Suppressor macrophage (primary cell): ENCODE results near the gene SCN1B.

ENCODE experiments used
- DNase-seq, 4 experiments: peaks; one replicate each; pipeline ENCODE4 v3.0.0-alpha.2; 2020 to 2022

SCN1B gene

DNA sequence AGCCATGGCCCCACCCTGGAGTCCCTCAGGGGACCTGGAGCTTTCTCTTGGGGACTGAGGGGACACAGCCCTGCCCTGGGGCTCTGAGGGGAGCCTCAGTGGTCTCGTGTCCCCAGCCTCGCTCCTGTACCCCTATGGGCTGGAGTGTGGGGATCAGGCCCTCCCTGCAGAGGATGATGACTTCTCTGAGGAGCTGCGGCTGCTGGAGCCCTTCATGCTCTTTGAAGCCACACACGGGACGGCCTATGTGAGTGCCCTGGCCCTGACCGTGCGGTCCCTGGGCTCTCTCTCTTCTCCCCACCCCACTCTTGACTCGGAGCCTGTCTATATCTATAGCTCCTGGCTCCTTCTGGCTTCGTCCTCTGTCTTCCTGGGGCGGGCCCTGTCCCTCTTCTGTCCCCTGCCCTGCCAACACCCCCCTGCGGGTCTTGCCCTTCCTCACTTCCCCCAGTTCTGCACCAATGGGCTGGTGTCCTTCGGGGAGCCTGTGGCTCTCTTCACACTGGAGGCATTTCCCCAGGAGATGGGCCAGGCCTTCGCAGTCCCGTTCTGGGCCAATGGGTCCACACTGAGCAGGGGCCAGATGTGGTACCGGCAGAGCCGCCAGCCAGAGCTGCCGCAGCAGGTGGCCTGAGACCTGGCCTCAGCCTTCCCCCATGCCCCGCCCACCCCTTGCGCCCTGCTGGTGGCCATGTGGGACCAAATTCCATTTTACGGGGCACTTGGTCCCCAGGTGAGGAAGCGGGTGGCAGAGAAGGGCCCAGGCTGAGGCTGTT is 44.3 kb downstream of the SCN1B start:
- DNase-seq, result no peak

DNA sequence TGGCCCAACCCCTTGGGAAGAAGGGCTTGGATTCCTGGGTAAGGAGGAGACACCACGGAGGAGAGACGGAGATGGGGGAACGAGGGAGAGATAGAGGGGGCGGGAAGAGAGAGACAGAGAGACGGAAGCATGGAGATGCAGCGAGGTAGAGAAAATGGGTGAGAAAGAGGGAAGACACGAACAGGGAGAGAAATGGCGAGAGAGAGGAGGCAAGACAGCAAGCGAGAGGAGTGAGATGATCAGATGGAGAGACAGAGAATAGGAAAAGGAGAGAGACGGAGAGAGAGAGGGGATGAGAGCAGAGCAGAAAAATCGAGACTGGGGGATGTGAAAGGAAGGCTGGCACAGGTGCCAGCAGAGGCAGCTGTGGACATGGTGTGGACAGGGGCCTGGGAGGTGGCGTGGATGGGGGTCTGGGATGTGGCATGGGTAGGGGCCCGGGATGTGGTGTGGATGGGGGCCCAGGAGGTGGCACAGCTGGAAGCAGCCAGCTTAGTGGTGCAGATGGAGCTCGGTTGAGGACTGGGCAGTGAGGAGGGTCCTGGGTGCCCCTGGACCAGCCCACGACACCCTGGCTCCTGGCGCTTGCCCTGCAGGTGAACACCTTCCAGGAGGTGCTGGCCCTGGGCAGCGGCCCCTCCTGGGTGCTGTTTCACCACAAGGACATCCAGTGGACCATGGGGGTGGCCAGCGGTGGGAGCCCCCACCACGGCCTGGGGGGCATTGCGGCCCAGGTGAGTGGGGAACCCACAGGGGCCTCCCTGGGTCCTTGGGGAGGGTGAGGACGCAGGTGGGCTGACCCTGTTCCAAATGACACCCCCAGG is 45.1 kb downstream of the SCN1B start:
- no peak for DNase-seq

DNA sequence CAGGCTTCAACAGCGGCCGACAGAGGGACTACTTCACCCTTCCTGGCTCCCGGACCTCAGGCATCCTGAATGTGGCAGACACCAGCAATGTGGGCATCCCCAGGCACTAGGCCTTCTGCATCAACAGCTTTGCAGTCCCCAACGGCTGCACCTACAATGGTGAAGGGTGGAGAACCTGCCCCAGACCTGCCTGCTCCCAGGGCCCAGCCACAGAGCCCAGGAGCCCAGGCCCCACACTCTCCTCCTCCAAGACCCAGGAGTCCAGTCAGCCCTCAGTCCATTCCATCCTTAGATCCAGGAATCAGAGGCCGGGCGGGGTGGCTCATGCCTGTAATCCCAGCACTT is 45.7 kb downstream of the SCN1B start:
- DNase-seq, result no peak

DNA sequence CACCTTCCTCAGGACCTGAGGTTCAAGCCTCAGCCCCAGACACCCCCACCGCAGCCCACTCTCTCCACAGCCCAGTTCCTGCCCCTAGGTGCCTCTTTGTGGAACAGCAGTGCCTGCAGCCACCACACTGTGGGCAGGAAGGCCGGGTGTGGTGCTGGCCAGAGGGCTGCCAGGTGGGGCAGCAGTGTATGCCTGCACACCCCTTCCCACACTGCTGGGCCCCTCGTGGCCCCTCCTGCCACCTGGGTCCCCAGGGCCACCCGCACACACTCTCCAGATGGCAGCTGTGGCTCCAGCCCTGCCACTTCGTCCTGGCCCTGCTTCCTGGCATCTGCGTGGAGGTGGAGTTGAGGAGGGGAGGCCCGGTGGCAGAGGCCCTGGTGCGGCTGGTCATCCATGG is 46.4 kb downstream of the SCN1B start:
- no peak for DNase-seq

DNA sequence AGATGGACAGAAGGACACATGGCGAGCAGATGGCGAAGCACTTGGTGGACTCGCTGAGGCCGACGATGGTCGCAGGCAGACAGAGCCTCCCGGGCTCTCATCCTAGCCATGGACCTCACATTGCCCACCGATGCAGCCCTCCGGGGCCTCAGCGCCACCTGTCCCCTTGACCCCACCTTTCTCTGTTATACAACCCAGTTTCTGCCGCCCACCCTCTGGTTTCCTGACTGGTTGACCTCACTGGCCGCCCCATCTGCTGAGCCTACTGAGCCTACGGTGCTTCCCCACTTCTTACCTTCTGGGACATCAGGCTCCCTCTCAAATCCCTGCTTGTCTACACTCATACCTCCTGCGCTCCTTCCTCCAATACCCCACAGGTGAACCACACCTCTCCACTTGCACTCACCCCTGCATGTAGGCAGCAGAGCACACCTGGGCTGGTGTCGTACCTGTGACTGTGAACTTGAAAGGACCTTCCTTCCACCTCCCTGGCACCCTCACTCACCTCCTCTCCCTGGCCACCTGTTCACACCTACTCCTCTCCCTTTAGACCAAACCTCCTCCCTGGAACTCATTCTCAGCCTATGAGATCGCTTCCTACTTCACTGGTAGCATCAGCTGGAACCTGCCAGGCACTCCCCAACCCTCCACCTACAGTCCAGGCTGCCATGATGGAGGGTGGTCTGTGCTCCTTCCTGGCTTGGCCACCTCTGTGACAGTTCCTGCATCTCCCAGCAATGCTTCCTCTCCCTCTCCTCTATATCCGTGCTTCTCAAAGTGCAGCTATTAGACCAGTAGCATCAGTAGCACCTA is 47.3 kb downstream of the SCN1B start:
- no peak for DNase-seq

DNA sequence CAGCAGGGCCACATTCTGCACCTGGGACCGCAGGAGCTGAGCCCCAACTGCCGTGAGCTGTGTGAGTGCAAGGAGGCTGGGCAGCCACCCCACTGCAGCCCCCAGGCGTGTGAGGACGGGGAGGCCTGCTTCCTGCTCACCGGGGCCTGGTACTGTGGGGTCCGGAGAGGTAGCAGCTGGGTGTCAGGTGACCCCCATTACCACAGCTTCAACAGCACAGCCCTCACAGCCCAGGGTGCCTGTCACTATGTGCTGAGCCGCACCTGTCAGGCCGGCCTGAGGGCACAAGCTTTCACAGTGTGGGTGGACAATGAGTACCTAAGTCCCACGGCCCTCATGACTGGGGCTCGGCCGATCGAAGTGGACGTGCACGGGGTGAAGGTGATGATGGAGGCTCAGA is 49.6 kb downstream of the SCN1B start:
- no peak for DNase-seq

DNA sequence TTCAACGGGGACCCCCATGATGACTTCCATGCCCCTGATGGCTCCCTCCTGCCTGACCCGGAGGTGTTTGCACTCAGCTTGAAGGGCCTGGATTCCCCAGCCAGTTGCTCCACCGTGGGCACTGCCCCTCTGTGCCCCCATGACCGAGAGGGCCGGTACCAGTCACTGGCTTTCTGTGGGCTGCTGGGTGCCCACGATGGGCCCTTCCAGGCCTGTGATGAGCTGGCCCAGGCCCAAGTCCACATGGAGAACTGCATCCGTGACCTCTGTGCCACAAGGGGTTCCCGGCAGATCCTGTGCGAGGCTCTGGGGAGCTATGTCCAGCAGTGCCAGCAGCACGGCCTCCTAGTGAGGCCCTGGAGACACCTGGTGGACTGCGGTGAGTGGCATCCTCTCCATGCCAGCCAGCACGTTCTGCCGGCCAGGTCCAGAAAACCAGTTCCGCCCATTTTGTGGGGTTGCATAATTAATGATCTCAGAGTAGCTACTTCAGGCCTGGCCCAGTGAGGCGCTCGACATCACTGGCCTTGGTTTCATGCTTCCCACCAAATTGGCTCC is 50.4 kb downstream of the SCN1B start:
- no peak for DNase-seq

GRCh38 chr19:35081201-35081600 is 50.9 kb downstream of the SCN1B start:
- no peak for DNase-seq

DNA sequence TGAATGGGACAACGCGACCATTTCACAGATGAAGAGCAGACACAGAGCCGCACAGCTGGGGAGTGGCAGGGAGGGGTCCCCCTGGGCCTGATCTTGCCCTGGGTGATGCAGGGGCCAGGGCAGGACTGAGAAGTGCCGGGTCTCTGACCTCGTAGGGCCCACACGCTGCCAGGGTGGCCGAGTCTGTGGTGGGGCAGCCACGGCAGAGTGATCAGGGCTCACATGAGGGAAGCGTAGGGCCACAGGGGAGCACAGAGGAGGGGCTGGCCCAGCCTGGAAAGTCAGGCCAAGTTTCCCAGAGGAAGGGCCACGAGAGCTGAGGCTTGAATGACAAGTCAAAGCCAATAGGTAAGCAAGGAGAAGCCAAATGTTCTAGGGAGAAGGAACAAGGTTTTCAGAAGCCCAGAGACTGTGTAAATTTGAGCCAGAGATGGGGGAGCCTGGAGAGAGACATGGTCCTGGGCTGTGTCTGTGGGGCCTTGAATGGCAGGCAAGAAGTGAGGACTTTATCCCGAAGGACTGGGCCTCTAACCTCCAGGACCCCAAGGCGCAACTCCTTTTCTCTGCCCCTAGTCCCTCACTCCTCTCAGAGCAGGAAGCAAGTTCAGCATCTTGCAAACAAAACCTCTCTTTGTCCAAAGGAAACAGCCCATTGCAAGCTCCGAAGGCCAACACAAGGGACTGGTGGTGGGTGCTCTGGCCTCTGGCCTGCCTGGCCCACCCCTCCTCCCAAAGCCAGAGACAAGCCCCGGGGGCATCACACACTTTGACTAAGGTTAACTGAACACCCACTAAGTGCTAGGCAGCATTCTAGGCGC is 53.6 kb downstream of the SCN1B start:
- DNase-seq, result no peak

DNA sequence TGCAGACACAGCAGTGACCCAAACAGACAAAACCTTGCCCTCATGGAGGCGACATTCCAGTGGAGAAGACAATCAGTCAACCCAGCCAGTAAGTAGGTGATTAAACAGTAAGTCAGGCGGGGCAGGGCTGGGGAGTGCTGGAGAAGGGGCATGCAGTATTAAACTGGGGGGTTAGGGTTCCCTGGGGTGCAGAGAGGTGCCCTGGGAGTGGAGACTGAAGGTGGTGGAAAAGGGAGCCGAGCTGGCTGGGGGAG is 54.2 kb downstream of the SCN1B start:
- DNase-seq, result no peak

GRCh38 chr19:35085947-35086346 is 55.7 kb downstream of the SCN1B start:
- DNase-seq, result no peak

DNA sequence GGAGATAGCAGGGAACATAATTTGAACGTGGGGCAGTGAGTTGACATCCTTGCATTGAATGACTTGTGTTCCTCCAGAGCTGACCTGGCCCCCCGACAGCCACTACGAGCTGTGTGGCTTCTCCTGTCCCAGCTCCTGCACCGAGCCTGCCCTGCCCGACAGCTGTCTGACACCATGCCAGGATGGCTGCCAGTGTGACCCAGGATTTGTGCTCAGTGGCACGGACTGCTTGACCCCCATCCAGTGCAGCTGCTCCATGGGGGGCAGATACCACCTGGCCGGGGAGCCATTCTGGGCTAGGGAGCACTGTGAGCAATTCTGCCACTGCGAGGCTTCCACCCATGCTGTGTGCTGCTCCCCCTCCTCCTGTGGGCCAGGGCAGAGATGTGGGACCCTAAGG is 56.2 kb downstream of the SCN1B start:
- no peak for DNase-seq

DNA sequence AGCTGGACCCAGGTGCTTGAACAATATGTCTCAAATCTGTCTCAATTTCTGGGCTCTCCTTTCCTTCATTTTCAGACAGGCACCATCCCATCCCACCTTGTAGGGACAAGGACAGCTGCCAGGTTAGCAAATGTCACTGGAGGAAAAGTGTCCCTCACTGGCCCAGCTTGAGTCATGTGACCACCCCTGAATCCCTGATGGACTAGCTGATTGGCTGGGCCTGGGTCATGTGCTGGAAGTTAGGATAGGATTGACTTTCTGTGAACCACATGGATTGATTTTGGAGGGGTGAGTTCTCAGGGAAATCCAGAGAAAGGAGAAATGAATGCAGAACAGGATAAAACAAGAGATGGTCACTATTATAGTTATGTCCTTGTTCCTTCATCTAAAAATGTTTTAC is 57.1 kb downstream of the SCN1B start:
- no peak for DNase-seq

DNA sequence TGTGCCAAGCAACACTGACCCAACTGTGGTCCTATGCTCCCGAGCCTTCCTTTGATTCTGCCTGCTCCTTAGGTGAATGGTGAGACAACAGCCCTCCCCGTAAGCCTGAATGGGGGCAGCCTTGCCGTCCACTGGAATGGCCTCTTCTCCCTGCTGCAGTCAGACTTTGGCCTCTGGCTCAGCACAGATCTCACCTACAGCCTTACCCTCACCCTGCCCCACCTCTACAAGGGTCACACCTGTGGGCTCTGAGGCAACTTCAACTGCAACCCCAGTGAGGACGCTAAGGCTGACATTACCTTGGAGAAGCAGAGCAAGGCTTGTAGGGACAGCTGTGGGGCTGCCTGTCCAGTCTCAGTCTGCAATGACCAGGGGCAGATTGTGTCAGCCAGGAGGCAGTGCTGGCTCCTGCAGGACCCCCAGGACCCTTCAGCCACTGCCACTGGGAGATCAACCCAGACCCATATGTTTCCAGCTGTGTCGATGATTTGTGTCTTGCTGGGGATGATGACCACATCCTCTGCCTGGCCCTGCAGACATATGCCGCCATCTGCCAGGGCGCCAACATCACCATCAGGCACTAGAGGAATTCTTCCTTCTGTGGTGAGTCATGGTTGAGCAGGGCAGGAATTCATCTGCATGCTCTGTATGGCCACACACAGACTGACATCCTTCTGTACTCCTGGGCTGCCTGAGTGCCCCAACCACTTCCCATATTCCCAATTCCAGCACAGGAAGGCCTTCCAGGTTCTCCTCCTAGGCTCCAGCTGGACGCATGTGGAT is 58.1 kb downstream of the SCN1B start:
- DNase-seq, result no peak

GRCh38 chr19:35089554-35089953 is 59.3 kb downstream of the SCN1B start:
- no peak for DNase-seq
